Activated T-cell treated with anti-CD3 and anti-CD28 coated beads for 1 hour (primary cell): ENCODE measurements around the gene SLC4A8.

Experiments
- DNase-seq: peaks from one replicate; pipeline ENCODE4 v3.0.0-alpha.2; 2020; ENCODE audit warnings: low read depth

The SLC4A8 gene

DNA sequence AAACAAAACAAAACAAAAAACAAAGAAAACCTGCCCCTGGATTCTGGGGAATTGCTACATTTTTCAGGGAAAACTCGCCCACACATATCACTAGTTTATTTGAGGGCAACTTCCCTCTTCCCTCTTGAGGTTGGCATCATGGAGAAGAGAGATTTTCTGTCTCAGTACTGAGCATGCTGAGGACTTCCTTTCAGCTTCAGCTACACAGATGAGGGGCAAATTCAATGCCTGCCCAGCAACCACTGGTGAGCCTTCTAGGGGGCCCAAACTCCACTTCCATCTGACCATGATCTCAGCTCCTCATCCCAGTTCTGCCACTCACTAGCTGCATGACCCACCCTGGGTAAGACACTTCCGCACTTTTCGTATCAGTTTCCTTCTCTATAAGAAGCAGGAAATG, 103.3 kb downstream of the SLC4A8 start:
- DNase-seq, result no peak

DNA sequence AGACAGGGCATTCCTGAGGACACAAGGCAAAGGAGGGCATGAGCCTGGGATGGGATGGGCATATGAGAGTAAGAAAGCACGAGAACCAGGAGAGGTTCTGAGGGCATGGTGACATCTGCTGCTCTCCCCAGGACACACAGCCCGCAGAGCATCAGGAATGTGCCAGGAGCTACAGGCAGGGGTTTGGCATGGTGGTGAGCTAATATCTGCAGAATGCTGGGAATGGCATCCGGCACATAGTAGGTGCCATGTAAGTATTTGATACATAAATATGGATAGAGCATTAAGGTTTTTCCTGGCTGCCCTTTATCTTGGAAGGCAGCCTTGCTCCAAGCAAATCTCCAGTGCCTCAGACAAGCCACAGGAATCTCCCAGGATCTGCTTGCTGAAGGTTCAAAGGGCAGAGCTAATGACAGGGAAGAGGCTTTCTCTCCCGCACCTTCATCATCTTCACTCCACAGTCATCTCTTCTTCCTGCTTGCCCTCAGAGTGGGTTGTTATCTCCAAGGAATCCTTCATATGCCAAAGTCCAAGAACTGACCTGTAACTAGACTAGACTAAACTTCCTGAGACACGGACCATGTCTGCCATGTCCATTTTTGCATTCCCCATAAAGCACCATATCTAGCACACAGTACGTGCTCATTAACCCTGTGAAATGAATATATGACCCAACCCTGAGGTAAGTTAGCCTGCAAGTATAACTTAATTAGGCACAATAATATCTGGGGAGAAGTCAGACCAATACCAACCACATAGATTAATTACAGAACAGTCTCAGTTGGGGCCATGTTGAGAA, 104.4 kb downstream of the SLC4A8 start:
- no peak for DNase-seq

DNA sequence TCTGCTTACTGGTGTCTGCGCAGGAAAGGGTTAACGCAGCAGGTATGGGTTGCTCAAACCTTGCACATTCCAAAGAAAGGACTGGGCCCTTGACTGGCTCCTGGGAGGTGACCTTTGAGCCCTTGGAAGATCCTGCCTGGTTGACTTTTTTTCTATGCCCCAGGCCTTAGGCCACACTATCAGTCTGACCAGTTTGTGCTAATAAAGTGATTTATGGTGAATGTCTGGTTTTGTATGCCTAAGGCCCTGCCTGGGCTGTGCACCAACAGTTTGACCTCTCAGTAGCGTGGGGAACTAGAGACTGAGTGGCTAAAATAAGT, 105.0 kb downstream of the SLC4A8 start:
- no peak for DNase-seq

DNA sequence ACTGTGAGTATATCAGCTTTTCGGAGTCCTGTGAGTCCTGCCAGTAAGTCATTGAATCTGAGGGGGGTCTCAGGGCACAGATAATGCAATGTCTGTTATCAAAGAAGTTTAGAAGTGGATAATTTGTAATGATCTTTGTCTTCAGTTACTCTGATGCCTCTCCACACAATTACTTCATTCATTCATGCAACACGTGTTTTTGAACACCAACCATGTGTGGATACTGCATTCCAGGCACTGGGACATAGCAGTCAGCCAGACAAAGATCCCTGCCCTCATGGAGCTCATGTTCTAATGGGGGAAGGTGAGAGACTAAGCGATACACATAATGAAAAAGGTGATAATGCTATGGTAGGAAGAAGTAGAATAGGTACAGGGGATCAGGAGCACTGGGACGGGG, 105.6 kb downstream of the SLC4A8 start:
- DNase-seq, result no peak

DNA sequence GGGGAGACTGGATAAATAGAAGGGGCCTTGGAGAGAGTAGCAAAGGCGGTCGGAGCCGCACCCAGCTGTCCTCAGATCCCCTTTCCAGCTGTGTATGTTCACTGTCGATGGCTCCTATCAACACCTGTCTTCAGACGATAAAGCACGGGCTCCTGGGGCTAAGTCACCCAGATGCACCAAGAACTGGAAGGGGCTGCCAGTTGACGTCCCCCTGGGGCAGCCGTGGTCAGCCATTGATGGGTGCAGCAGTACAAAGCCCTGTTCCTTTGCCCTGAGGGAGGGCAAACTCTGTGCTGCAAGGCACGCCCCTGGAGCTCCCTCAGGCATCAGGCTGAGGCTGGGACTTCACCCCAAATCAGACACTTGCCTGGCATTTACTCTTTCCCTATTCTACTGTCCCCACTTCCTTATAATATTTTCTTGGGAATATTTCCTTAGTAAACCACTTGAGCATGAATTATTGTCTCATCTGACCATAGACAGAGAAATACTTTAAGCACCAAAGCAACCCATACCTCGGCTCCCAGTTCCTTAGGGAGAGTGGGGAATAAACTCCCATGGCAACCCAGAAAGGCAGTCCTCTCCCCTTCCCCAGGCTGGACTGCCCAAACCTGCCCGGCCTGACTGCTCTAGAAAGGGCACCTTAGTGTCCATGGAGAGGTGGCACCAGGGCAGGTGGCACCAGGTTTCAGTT, 106.8 kb downstream of the SLC4A8 start:
- no peak for DNase-seq

DNA sequence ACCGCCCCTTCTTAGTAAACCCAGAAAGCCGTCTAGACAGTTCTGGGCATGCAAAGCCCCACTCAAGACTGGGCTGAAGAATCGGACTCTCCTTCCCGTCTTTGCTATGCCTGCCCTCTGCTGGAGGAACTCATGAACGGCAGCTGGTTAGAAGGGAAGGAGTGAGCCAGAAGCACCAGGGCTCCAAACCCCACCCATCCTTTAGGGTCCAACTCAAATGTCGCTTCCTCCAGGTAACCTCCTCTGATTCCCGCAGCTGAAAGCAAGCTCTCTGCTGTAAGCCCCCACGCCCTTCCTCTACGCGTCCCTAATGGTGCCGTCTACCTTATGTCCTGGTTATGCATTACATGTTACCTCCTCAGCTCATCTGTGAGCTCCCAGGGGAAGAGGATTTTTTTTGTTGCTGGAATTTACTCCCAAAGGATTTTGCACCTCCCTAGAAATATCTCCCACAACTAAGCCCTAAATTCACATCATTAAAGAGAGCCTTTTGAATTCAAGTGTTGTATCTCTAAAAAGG, 107.4 kb downstream of the SLC4A8 start:
- peak; percentile 60 for DNase-seq

DNA sequence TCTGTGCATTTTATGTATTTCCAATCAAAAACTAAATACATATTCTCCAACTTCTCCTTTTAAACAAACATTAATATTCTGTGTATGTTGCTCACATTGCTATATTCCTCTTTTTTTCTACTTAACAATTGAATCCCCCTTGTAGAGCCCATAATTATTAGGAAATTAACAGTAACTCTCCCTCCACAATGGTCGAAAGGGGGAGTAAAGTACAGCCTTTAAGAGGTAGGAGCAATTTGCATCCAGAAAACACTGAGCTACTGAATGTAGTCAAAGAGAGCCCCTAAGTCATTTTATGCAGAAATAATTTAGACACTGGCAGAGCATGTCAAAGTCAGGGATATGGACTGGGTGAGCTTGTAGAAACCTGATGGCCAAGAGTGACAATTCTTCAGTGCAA, 109.2 kb downstream of the SLC4A8 start:
- no peak for DNase-seq

DNA sequence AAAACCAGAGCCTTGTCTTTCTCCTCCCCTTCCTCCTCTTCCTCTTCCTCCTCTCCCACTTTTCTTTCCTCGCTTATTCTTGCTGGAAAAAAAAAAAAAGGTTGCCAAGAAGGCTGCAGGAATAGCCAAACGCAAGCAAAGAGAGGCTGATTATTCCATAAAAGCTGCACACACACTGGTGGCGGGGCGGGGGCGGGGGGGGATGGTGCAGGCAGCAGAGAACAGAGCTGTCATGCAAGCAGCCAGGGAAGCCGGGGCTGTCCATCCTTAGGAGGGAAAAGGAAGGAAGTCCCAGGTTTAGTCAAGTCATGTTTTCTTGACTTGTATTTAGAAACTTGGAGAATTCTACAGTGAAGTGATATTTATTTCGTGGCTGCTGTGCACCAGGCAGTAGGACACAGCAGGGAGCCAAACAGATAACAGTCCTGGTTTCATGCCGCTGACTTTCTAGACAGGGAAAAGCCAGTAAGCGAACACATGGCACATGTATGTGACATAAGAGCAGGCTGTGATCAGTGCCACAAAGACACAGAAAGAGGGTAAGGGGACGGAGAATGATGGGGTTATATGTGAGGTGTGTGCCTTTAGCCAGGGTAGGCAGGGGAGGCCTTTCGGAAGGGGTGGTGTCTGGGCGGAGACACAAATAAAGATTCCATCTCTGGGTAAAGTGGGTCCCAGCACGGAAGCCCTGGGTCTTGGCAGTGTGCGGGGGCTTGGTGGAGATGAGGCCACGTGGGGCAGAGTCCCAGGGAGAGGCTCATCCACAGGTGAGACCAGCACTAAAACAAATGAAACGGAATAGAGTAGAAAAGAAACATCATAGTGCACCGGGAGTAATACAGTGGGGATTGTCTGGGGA, 109.8 kb downstream of the SLC4A8 start:
- no peak for DNase-seq

DNA sequence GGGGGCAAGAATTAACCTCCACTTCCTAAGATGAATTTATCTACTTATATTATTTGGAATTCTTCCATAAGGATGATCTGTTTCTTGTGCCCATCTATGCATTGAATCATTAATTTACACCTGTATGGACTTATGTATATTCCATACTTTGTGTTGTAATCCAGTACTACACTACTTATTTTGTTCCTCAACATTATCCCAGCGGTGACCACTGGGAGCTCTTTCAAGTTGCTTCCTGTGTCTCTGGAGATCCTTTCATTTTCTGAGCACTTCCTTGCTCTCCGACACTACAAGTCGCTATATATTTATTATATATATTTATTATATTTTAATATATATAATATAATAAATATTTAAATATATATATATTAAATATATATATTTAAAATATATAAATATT, 111.5 kb downstream of the SLC4A8 start:
- no peak for DNase-seq

DNA sequence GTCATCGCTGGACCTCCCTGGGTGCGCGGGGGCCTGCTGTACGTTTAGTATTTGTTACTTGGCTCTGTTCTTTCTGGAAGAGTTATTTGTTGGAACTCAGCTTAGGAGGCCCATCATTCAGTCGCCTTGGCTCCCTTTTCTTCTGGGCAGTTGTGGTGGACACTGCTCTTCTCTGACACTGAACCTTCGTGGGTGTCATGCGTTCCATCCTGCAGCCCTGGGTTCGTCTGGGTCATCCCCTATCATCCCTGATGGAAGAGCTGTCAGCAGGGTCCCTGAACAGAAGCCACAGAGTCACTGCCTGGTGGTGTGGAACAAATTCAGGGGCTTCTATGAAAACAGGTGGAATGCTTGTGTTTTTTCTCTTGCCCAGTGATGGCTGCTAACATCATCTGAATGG, 113.5 kb downstream of the SLC4A8 start:
- DNase-seq, result no peak

DNA sequence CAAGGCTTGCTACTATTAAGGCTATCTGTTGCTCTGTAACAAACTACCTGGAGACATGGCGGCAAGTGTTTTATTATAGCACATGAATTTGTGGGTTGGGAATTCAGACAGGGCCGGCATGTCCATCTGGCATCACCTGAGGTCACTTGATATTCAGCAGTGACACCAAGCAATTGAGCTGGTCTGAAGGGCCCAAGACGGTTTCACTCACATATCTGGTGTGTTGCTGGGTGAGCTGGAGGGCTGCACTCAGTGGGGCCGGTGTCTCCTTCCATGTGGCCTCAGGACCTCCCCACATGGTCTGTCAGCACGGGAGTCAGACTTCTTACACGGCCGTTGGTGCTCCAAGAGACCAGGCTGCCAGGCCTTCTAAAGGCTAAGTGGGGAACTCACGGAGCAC, 114.0 kb downstream of the SLC4A8 start:
- DNase-seq, result no peak

DNA sequence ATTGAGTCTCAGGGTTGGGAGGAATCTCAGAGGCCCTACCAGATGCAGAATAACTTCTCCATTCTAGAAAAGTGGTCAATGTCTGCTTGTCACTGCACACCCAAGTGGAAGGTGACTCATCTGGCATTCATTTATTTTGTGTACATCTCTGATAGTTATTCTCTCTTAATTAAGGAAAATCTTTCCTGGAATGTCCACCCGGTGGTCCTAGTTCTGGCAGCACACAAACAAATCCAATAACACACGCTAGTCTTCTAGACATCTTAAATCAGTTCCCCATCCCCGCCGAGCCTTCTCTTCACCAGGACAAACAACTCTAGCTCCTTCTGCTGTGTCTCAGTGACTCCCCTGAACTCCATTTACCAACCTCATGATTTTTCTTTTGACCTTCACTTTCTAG, 116.4 kb downstream of the SLC4A8 start:
- no peak for DNase-seq

DNA sequence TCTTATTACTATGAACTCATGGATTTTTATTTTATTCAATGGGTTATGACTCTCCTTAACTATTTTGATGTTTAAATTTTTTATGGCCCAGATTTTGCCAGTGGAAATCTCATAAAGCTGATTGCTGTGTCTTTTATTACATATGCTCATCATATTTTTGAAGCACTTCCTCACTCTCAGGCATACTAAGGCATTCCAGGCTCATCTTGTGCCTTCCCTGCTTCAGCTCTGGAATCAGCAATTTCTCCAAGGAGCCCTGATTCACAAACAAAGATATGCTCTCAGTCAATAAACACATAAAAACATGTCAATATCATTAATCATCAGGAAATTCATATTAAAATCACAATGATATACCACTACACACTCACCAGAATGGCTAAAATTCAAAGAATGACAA, 121.5 kb downstream of the SLC4A8 start:
- DNase-seq, result no peak

DNA sequence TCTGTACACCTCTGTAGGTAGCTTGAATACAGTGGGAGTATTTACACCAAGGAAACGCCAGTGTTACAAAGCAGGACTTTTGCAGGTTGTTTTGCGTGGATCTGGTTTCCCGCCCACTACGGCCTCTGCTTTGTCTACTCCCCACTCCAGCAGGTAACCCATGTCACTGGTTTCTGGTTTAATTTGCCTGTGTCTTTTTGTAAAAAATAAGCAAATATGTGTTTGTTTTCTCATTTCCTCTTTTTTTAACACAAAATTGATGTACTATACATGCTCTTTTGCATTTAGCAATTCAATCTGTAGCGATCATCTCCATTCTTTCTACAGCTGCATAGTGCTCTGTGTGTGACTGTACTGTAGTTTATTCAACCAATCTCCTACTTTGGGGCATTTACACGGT, 123.0 kb downstream of the SLC4A8 start:
- no peak for DNase-seq

DNA sequence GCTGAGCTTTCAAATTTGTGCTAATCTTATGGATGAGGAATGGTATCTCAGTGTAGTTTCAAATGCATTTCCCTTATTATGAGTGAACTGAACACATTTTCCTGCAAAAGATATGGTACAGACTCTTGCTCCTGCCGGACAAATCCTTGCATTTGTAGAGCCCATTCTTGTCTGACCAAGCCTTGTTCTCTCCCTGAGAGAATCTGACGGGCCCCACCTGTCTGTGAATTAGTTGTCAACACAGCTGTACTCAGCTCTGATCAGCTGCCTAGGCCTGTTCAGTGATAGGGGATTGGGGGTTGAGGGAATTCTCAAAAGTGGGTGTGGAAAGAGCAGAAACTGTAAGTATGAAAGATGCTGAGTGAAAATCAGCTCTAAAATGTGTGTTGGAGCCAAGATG, 123.6 kb downstream of the SLC4A8 start:
- DNase-seq, result no peak

DNA sequence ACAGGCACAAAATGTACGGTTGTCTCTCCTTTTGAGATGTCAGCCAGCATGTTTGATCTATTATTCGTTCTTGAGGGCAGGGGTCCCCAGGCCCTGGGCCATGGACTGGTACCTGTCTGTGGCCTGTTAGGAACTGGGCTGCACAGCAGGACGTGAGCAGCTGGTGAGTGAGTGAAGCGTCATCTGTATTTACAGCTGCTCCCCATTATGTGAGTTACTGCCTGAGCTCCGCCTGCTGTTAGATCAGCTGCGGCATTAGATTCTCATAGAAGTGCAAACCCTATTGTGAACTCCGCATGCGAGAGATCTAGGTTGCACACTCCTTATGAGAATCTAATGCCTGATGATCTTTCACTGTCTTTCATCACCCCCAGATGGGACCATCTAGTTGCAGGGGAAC, 125.0 kb downstream of the SLC4A8 start:
- DNase-seq, result no peak
